ENCODE data around the gene ARFGAP3.

Gene ARFGAP3

DNA sequence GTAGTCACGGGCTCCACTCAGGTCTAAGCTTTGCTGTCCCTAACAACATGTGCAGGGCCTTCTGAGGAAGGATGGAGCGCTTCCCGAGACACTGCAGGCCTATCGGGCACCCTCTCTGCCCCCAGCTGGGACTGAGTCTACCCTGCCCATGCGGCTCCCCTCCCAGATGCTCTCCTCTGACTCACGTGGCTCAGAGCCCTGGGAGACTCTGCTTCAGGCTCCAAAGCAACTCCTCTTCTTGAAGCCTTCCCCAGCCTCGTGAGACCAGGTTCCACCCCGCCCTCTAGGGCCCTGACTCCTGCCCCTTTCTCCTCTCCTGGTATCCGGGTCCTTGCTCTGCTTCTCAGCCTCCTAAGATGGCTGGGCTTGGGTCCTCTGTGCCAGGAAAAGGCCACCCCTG lies 28.4 kb upstream of the ARFGAP3 start:
- in situ Hi-C loops (cut with MboI; ENCODE audit: low pct_unique_long_range_greater_than_20kb, low sequenced_read_pairs), result no loop called here
- no peak for DNase-seq

DNA sequence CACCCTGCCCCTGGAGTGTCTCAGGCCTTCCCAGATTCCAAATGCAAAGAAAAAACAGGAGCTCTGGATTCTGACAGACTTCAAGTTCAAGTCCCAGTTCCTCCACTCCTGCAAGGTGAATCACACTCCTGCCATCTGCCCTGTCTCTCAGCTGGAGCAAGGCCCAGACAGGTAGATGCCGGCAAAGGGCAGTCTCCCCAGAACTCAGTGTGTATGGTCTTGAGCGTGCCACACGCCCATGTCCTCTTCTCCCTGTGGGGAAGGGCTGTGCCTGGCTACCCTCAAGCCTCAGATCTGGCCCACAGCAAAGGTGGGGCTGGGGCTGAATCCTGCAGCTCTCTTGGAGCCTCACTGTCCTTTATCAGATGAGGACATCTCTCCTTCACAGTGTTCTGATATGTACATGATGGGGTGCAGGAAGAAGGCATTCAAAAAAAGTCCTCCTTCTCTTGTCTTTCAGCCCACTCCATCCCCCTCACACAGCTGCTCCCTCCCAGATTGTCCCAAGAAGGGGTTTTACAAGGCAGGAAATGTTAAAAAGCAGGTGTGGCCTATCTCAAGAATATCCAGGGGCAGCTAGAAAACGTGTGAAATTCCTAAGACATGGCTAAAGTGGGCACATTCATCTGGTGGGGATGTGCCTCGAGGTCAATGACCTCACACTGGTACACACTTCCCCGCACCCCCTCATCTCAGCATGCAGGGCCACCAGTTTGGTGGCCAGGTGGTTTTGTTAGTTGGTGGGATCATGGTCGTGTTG lies 27.7 kb upstream of the ARFGAP3 start:
- no peak for DNase-seq
- in situ Hi-C loops (cut with MboI; ENCODE audit: low pct_unique_long_range_greater_than_20kb, low sequenced_read_pairs), result no loop called here

DNA sequence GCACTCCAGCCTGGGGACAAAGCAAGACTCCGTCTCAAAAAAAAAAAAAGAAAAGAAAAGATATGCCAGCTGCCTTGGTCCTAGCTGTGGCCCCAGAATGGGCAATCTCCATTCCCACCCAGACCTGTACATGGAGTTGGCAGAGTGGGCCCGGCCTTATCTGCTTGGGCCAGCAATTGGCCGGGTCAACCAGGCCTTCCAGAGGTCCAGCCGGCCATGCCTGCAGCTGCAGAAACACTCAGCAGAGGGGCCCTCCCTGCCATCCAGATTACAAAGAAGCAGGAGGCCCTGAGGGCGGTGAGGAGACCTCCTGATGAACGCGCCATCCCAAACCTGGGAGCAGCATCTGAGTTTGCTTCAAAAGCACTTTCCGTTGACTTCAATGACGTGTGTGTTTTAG lies 26.9 kb upstream of the ARFGAP3 start:
- DNase-seq, result no peak
- in situ Hi-C loops (cut with MboI; ENCODE audit: low pct_unique_long_range_greater_than_20kb, low sequenced_read_pairs), result no loop called here

DNA sequence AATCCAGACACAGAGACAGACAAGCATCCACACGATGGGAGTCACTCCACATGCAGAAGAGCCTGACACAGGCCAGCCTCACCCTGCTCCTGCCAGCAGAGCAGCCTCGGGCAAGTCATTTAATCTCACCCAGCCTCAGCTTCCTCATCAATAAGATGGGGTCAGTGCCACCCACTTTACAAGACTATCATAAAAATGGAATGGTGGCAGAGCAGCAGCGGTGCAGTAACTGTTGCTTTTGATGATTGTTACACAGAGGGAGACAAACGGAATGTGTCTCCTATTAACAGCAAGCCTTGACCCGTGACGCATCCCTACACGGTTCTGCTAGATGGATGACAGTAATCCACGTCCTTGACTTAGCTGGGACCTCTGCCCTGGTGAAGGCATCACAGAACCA lies 26.0 kb upstream of the ARFGAP3 start:
- DNase-seq, result no peak
- in situ Hi-C loops (cut with MboI; ENCODE audit: low pct_unique_long_range_greater_than_20kb, low sequenced_read_pairs), result no loop called here

DNA sequence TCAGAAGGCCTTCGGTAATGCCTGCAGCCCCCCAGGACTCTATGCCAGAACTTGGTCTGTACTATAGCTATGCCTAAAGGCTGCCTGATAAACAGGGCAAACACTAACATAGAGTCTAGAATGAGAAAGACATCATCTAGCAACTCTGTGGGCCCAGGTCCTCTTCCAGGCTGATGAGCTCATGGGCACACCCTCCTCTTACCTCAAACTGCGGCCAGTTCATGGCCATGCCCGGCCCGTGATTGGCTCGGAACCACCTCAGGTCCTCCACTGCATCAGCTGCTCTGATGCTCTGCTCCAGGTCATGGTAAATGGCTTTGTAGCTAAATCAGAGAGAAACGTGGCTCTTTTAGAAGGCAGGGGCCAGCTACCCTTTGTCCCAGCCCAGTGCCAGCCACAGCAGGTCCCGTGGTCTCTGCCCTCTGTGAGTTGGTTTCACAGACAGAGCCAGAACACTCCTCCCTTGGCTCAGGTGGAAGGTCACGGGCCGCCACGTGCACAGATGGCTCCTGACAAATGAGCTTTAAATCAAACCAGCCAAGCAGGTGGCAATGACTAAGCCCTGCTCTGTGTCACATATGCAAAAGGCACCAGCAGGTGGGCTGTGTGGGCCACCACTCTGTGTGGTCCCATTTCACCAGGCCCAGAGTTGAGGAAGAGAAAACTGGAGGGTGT lies 25.0 kb upstream of the ARFGAP3 start:
- in situ Hi-C loops (cut with MboI; ENCODE audit: low pct_unique_long_range_greater_than_20kb, low sequenced_read_pairs), result no loop called here

DNA sequence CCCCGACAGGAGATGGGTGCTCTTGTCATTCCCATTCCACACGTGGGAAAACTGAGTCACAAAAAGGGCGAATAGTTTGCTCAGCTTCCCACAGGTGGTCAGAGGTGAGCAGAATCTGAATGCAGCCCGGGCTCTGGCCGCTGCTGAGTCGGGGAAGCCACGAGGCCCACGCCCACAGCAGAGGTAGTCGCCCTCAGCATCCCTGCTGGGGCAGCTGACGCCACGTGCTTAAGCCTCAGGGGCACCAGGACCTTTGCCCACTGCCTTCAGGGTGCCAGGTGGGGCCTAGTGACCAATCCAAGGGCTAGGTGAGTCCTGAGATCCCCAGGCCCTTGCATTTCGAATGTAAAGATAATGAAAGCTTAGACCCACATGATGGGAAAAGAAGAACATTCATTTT lies 24.2 kb upstream of the ARFGAP3 start:
- in situ Hi-C loops (cut with MboI; ENCODE audit: low pct_unique_long_range_greater_than_20kb, low sequenced_read_pairs), result no loop called here
- no peak for DNase-seq

More for the DNA sequence above, 25.0 kb upstream of the ARFGAP3 start:
- no peak for DNase-seq

DNA sequence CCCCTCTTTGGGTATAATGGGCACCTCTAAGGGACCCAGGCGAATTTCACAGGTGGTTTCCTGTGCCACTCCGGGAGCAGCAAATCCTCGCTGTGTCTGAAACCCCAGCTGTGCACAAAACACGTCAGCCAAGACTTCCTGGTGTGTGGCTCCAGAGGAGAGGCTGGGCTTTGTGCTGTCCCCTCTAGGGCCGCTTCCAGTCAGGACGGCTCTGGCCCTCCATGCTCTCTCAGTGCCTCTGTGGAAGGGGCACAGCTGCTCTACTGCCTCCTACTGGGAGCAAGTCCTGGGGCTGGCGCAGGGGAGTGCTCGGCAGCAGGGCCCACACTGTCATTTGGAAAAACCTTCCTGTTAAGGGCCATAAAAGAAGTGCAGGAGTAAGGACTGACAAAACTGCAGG lies 23.7 kb upstream of the ARFGAP3 start:
- in situ Hi-C loops (cut with MboI; ENCODE audit: low pct_unique_long_range_greater_than_20kb, low sequenced_read_pairs), result no loop called here
- no peak for DNase-seq

DNA sequence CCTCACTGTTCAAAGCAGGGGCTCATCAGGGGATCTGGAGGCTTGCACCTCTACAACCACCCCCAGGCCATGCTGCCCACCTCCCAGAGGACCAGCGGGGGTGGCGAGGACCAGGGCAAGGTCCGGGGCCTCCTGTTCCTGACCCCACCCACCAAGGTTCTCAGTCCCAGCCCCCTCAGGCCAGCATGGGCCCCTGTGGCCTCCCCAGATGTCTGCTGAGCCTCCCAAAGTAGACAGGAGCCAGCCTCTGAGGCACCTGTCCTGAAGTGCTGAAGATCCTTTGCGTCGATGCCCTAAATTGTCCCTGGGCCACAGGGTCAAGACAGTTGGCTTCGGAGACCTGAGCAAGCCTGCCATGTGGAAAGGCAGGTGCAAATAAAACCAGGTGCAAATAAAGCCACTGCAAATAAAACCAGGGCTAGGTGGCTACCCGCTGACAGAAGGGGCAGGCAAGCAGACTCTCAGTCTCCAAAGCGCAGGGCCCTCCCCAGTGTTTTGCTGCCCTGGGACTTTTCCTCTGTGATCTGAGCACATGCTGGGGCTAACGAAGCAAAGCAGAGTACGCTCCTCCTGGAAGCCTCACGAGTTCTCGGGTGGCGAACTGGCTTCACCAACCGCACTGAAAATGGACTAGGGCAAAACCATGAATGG lies 22.4 kb upstream of the ARFGAP3 start:
- DNase-seq, result no peak
- in situ Hi-C loops (cut with MboI; ENCODE audit: low pct_unique_long_range_greater_than_20kb, low sequenced_read_pairs), result no loop called here

DNA sequence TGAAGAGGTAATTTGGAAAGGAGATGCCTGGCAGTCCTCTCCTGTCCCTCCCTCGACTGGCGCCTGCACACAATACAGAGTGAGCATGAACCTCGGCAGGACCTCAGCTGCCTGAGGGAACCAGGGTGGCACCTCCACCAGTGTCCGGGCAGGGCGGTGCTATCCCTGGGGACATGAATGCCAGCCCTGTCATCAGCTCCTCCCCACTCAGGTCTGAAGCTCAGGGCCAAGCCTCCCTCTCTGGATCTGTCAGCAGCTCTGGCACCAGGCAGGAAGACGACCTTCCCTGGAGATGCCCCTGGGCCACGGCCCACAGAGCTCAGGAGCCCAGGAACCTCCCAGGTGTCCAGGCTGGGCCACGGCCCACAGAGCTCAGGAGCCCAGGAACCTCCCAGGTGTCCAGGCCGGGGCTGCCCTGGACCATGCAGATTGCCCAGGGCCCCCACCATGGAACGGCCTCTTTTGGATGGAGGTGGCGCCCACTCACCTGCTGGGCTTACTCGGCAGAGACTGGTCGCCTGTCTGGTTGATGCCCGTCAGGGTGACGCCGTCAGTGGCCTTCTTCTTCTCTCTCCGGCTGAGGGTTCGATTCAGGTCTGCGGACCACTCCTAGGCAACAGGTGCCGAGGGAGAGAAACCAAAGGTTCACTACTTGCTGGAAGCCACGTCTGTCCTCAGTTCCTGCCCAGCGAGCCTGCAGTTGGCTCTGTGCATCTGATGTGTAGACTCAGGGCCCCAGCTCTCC lies 21.7 kb upstream of the ARFGAP3 start:
- in situ Hi-C loops (cut with MboI; ENCODE audit: low pct_unique_long_range_greater_than_20kb, low sequenced_read_pairs), result no loop called here
- DNase-seq, result no peak

DNA sequence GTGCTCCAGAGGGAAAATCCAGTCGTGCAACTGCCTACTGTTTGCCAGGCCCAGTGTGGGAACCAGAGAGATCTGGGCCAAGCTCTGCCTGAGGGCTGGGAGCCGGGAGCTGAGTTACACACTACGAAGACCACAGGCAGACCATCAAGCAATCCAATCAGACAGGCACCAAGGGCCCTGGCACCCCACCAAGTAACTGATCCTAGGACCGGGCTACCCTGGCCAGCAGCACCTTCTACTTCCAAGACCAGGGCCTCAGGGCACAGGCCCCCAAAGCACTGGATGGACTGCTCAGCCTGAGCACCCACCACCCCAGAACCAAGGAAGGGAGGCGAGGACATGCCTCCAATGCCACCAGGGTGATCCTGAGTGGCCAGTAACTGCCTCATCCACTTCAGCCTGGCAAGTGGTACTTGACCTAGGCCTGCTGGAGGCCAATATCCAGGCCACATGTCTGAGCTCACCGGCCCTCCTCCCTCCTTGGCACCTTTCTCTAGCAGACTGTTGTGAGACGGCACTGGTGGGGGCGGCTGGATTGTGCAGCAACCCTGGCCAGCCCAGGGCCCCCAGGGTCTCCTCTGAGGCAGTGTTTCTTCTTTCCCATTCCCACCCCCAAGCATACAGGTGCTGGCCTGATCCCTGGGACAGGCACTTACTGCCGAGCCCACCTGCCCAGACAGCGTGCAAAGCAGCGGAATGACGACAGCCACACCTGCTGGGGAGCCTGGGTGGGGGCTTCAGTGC lies 20.7 kb upstream of the ARFGAP3 start:
- DNase-seq, result no peak
- in situ Hi-C loops (cut with MboI; ENCODE audit: low pct_unique_long_range_greater_than_20kb, low sequenced_read_pairs), result no loop called here

DNA sequence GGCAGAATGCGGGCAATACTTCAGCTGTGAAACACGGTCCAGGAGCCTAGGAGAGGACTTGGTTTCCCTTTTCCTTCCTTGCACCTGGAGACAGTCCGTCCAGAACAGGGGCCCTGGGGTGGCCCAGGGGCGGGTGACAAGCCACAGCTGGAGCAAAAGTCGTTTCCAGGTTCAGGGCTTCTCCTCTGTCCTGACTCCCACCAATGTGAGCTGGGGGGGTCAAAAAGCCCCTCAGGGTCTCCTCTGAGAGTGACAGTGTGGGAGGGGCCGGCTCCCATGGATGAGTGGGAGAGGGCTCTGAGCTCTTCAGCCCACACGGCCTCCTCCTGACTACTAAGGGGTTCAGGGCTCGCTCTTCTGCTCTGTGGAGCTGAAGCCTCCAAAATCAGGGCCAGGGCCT lies 20.1 kb upstream of the ARFGAP3 start:
- no peak for DNase-seq
- in situ Hi-C loops (cut with MboI; ENCODE audit: low pct_unique_long_range_greater_than_20kb, low sequenced_read_pairs), result no loop called here

DNA sequence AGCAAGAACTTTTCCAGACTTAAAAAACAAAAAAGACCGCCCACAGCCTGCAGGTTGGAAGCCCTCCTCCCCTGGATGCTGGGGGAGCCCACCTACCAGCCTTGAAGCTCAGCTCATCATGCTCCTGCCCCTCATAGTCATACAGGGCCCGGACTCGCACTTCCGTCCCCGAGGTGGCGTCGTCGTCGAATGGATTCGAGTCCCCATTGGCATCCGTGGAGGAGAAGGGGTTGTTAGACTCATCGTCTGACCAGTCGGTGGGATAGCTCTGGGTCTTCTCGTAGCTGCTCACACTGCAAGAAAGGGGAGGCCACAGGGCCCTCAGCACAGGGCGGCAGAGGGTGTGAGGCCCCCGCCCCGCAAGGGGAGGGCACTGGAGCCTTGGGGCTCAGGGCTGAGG lies 19.0 kb upstream of the ARFGAP3 start:
- DNase-seq, result no peak
- in situ Hi-C loops (cut with MboI; ENCODE audit: low pct_unique_long_range_greater_than_20kb, low sequenced_read_pairs), result no loop called here

DNA sequence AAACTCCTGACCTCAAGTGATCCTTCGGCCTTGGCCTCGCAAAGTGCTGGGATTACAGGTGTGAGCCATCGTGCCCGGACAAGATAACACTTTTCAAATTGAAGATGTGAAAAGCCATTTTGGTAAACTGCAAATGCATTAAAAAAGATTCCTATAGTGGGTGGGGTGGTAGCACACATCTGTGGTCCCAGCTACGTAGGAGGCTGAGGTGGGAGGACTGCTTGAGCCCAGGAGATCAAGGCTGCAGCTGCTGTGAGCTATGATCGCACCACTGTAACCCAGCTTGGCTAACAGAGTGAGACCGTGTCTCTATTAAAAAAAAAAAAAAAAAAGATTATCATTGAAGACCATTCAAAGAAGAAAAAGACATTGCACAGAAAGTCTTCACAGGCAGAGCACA lies 16.9 kb upstream of the ARFGAP3 start:
- in situ Hi-C loops (cut with MboI; ENCODE audit: low pct_unique_long_range_greater_than_20kb, low sequenced_read_pairs), result no loop called here

DNA sequence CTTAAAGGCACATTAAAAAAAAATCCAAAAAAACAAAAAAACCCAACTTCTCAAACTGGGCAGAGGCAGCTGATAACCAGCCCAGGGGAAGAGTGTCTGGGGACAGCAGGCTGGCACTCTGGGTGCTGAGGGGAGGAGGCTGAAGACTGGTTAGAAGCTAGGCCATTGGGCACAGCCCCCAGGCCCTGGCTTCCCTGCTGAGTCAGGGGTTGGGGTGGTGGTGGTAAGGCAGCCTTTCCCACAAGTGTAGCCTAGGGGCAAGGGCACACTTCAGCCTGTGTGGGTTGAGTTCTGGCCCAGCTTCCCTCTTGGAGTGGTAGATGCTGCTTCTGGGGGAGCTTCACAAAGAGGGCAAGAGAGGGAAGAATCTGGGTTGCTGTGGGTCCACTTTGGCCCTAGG lies 16.3 kb upstream of the ARFGAP3 start:
- DNase-seq, result no peak
- in situ Hi-C loops (cut with MboI; ENCODE audit: low pct_unique_long_range_greater_than_20kb, low sequenced_read_pairs), result no loop called here

More for the DNA sequence above, 16.9 kb upstream of the ARFGAP3 start:
- DNase-seq, result no peak

DNA sequence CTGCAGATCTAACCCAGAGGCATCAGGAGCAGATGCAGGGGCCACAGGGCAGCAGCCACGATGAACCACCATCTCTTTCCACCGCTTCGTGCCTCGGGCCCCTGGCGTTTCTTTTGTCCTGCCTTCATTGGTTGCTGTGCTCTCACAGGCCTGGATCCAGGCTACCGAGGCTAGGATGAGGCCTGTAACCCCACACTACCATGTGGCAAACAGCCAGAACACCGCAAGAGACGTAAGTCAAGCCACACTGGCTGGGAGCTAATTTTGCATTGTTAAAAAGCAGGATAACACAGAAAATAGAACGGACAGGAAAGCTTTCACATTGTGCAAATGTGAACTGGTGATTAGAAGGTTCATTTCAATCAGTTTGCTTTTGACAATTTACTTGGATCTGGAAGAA lies 15.7 kb upstream of the ARFGAP3 start:
- no peak for DNase-seq
- in situ Hi-C loops (cut with MboI; ENCODE audit: low pct_unique_long_range_greater_than_20kb, low sequenced_read_pairs), result no loop called here

DNA sequence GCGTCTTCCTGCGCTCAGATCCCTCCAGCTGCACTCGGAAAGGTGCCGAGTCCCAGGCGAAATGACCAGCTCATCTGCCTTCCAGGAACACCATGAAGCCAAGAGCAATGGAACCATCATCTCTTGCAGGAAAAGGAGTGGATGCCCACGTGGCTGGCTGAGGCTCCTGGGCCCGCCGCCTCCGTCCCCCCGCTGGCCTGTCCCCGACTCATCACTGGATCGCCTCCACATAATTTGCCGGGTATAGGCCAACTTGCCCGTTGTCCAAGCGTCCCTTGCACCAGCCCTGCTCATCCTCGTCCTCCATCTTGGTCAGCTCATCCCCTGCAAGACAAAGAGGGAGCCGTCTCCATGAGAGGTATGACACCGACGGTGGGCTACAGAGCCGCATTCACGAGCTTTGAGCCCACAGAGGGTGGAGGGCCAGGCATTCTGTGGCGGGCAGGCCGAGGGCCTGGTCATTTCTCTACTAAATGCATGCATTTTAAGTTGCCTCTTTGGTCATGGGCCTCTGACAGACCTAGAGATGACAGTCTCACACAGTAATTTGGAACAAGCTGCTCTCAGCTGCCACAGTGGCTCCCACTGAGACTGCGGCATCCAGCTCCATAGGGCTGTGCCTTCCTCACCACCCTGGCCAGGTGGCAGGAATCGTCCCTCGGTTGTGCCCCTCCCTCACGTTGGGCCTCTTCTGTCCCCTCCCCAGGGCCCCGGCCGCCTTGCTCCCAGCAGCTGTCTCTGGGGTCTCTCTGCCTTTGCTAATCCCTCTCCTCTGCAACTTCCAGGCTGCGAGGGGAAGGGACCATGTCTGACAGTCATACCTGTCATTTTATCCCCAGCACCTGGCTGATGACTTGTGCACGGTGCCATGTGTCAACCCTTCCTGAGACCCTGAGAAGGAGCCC lies 14.3 kb upstream of the ARFGAP3 start:
- DNase-seq, result no peak
- in situ Hi-C loops (cut with MboI; ENCODE audit: low pct_unique_long_range_greater_than_20kb, low sequenced_read_pairs), result no loop called here

DNA sequence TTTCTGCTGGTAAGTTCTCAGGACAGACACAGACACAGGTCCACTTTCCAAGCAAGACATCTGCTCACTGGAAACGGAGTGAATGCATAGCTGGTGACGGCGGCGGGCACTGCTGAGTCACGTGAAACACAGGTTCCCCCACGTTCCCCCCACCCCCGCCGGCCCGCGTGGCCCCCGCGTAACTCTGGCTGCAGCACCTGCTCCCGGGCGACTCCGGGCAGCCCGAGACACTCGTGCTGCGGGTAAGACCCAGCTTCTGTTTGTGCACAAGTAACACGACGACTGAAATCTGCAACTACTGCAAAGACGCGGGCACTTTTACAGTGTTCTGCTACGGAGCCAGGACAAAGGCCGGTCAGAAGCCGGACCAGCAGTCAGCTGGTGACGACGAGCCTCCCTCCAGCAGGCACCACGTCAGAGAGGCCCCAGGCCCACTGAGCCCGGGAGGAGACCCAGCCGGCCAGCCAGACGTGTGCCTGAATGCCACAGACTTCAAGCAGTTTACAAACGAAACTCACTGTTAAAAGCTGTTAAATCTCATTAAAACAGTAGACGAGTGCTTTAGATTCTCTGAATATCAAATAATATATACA lies 12.9 kb upstream of the ARFGAP3 start:
- DNase-seq, result no peak
- in situ Hi-C loops (cut with MboI; ENCODE audit: low pct_unique_long_range_greater_than_20kb, low sequenced_read_pairs), result no loop called here

DNA sequence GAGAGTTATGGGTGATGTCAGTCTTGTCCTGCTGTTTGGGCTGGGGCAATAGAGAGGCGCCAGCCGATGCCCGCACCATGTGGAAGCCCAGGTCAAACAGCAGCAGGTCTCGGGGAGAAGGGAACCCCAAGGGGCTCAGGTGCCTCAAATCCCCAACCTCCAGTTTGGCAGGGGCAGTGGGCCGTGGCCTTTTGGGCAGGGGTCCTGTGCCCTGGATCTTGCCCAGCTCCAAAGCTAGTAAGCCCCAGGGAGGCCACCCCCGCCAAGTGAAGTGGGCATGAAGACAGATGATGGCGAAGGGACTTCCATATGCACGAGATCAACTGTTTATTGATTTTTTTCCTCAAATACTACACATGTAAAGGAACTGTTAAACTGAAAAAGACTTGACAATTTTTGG lies 12.4 kb upstream of the ARFGAP3 start:
- in situ Hi-C loops (cut with MboI; ENCODE audit: low pct_unique_long_range_greater_than_20kb, low sequenced_read_pairs), result no loop called here
- no peak for DNase-seq

All from KBM-7 (cell line).